ENCODE measurements around the gene TTF1.

The TTF1 gene, protein sequence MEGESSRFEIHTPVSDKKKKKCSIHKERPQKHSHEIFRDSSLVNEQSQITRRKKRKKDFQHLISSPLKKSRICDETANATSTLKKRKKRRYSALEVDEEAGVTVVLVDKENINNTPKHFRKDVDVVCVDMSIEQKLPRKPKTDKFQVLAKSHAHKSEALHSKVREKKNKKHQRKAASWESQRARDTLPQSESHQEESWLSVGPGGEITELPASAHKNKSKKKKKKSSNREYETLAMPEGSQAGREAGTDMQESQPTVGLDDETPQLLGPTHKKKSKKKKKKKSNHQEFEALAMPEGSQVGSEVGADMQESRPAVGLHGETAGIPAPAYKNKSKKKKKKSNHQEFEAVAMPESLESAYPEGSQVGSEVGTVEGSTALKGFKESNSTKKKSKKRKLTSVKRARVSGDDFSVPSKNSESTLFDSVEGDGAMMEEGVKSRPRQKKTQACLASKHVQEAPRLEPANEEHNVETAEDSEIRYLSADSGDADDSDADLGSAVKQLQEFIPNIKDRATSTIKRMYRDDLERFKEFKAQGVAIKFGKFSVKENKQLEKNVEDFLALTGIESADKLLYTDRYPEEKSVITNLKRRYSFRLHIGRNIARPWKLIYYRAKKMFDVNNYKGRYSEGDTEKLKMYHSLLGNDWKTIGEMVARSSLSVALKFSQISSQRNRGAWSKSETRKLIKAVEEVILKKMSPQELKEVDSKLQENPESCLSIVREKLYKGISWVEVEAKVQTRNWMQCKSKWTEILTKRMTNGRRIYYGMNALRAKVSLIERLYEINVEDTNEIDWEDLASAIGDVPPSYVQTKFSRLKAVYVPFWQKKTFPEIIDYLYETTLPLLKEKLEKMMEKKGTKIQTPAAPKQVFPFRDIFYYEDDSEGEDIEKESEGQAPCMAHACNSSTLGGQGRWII

DNA sequence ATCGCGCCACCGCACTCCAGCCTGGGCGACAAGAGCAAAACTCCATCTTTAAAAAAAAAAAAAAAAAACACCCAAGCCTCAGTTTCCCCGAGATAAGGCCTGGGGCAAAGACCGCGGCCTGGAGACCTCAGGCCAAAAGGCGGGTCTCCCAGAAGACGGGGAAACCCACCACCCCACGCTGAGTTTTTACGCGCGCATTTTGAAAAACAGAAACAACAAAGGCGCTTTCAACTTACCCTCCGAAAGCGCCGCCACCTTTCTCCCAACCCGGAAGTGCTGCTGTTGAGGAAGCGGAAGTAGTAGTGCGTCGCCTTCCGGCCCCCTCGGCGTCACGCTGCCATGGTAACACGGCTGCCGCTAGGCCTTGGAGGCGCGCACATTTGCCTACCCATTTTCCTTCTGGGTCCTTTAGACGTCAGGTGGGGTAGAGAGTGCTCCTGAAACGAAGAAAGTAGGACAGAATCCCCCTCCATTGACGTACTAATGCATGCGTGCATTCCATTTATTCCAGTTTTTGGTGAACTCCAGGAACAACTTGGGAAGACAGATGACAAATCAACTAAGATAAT lies at the start of gene TTF1:
TTF1 (minus strand) TSS at position 287 of the 569 bp plus-strand sequence. CDS start 4,019 bp downstream, outside the sequence.
- peak; percentile 89 for DNase-seq

DNA sequence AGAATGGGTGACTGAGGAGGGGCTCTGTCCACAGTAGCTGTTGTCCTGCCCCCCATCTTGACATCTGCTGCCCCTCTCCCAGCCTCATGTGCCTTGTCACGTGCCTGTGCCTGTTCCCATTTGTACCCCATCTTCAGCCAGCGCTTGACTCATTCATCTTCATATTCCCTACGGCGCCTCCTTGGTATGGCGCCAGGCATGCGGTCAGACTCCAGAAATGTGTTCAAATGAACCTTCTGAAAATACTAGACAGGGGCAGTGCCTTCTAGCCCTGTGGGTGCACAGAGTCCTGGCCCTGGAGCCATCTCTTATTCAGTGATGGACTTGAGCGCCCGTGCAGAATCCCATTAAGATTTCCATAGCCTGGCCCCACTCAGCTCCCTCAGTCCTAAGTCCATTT lies 49.6 kb upstream of the TTF1 start:
- DNase-seq = no peak

DNA sequence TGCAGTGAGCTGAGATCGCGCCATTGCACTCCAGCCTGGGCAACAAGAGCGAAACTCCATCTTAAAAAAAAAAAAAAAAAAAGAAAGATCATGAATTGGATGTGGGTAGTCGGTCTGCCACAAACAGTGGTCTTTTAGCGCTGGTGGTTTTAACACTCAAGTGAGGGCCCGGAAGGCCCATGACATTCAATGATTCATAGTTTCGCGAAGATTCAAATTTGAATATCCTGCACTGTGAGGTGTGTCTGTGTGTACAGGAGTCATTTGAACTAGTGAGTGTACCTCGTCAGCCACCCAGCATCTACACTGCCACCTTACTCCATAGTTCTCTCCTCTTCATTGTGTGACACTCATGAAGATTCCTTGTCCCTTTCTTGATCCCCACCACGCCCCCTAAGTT lies 44.6 kb upstream of the TTF1 start:
- DNase-seq = no peak

DNA sequence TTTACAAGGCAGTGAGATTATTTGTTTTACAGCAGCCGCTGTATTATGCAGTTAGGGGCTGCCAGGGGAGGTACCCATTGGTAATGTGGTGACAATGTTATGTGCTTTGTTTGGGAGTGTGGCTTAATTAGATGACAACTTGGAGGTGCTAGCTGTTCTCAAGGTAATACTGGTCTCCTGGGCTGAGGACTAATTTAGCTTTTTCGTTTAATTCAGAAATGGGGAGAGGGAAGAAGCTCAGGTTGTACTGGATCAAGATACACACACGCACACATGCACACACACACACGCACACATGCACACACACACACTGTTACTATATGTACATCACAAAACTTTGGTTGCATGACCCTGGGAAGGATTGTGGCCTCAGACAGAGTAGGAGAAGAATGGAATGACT lies 41.3 kb upstream of the TTF1 start:
- no peak for DNase-seq

DNA sequence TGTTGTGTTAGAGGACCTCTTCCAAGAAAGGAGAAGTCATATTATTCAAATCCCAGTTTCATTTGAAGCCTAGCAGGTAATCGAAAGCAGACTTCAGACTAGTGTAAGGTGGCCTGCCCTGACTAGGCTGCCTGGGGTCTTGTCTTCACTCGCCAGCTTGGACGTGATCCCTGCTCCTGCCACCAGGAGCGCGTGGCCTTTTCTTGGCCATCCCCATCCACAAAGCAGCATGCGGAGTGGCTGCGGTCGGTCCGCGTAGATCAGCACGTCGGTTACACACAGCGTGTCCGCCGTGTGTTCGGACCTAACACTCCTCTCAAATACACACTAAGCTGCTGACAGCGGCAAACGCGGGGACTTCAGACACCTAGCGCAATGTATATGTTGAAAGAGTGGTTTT lies 40.7 kb upstream of the TTF1 start:
- DNase-seq = no peak

DNA sequence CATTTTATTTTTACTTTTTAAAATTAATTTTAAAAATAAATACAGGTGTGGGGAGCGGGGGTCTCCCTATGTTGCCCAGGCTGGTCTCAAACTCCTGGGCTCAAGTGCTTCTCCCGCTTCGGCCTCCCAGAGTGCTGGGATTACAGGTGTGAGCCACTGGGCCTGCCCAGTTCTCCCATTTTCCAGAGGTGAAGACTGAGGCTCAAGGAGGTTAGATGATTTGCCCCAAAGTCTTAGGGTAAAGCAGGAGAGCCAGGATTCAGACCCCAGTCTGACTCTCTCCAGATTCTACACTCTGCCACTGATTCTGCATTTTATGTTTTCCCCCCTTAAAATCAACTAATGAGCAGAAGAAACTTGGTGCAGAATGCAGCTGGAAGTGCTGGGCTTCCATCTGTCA lies 40.2 kb upstream of the TTF1 start:
- DNase-seq = no peak

DNA sequence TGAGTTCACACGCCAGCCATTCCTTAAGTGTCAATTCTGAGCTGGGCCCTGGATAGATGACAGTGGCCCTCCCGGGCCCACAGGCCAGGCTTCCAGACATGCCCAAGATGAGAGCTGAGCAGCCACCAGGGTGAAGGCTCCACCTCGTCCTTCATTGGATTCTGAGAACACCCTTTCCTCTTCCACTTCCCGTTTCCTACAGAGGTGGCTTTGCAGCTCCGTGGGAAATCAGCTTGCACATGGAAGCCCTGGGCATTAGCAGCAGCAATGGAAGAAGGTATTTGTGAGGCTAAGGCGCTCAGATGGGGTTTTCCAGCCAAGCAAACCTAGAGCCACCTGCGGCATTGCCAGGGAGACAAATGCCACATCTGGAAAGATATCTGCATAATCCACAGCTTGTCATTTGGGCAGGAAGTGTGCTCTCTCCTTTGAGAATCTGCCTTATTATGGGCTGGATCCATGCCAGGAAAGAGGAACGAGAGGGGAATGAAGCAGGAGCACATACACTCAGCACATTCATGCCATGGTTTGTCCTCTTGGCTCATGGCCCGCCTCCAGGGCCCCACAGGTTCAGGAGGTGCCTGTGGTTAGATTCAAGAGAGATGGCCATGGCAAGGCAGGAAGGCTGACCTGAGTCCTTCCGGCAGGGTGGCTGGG lies 37.4 kb upstream of the TTF1 start:
- DNase-seq = no peak

DNA sequence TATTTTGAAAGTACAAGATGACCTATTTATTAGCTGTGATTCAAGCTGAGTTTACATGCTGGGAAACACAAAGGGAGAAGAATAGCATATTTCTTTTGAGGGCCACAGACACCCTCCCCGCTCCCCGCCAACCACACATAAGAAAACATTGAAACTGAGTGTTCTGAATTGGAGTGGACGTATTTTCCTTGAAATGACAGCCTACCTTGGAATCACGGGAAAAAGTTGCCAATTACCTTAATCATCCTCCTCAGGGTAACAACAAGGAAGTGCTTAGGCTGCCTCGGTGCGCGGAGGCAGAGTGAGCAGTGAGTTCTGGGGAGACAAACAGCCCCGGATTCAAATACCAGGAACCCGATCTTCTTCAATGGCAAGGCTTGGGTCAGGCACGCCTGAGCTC lies 34.8 kb upstream of the TTF1 start:
- no peak for DNase-seq

DNA sequence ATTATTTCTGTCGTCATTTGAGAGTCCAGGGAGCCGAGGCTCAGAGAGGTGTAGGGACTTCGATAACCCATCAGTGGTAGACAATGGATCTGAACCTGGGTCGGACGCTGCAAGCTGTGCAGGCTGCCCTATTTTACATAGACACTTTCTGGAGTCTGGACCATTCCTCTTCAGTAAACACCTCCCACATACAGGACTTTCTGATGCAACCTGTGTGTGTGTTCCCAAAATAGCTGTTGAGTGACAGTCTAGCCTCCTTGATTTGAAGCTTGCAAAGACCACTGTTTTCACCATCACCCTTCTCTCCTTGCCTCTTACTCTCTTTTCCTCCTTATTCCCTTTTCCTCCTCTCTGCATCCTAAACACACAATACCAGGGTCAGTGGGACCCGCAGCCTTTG lies 34.1 kb upstream of the TTF1 start:
- DNase-seq = no peak

DNA sequence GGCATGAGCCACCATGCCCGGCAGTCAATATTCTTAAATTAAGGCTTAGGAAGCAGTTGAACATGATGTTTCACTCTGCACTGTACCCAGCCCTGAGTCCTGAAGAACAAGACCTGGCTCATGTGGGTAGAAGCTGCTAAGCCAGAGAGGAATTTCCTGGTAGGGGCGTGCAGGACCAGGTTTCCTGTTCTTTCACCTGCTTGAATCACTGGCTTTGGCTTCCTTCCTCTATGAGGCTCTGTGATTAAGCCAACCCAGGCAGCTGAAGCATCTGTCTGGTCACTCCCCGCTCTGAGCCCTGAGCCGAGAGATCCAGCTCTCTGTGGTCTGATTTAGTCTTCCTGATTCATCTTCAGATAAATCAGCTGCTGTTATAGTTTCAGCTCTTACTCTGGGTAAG lies 32.5 kb upstream of the TTF1 start:
- DNase-seq = no peak

DNA sequence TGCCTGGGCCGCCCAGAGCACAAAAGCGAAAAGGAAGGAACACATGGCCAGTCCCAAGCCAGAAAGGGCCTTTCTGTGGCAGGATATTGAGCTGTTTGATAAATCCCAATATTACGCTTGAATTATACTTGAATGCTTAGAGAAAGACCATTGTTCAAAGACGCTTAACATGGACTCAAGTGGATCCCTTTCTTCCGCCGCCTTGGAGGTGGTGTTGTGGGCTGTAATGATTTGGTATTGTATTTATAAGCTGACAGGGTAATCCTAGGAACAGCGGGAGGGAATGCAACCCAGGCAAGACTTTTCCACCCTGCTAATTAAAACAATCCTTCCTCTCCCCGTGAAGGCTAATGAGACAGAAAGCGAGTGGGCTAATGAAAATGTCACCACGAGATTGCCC lies 28.2 kb upstream of the TTF1 start:
- DNase-seq = no peak

DNA sequence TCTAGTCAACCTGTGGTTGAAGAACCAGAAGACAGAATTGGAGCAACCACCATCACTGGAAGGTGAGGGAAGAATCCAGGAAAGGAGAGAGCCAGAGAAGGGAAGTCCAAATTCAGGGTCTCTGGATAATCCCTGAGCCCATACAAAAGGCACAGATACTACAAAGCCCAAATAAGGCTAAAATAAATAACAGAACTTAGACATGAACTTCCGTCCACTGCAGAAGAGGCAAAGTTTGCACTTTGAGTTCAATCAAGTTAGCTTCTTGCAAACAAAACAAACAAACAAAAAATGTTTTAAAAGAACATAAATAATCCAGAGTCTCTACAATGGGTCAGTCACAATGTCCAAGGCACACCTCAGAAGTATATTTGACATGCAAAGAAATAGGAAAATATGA lies 24.4 kb upstream of the TTF1 start:
- no peak for DNase-seq

DNA sequence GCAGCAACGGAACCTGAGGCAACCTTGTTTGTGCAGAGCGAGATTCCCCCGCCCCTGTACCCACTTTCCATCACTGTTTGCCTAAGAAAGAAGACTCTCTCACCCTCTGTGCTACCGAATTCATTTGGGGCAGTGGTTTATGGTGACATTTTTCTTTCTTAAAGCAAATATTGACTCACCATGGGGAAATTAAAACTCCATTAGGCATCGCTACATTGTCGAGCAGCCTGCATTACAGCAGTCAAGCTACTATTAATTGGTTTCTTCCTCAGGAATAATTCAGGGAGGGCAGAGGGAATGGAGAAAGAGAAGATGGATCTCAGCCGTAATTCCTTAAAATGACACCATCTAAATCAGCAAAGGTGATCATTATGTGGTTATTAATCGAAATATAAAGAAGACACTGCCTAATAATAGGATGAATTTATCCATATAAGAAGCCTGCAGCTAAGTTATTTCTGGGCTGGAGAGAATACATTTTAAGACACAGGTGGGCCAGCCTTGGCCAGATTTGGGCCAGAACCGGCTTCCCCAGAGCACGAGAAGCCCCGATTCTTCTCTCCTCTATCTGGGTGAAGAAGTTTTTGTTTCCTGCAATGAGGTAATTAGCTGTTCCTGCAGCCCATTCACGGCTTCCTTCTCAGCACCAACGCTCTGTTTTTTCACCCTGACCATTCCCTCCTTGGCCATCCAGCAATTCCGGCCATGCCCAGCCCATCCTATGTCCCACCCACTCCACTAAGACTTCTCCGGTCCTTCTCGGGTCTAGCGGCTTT lies 20.2 kb upstream of the TTF1 start:
- DNase-seq = no peak

DNA sequence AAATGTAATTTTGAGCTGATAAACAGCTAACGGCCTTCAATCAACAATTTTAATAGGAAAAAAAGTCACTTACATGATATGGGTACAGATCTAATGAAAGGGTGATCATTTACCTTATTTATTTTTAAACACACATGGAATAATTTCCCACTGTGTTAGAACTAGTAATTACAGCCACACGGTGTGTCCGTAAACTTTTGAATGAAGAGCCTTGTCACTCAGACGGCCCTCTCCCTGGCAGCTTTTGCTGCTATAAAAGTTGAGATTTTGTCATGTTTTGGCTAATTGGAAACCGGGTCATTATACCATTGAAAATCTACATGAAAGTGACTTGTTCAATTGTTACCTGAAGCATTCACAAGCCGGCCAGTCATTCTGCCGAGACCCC lies 19.0 kb upstream of the TTF1 start:
- no peak for DNase-seq

DNA sequence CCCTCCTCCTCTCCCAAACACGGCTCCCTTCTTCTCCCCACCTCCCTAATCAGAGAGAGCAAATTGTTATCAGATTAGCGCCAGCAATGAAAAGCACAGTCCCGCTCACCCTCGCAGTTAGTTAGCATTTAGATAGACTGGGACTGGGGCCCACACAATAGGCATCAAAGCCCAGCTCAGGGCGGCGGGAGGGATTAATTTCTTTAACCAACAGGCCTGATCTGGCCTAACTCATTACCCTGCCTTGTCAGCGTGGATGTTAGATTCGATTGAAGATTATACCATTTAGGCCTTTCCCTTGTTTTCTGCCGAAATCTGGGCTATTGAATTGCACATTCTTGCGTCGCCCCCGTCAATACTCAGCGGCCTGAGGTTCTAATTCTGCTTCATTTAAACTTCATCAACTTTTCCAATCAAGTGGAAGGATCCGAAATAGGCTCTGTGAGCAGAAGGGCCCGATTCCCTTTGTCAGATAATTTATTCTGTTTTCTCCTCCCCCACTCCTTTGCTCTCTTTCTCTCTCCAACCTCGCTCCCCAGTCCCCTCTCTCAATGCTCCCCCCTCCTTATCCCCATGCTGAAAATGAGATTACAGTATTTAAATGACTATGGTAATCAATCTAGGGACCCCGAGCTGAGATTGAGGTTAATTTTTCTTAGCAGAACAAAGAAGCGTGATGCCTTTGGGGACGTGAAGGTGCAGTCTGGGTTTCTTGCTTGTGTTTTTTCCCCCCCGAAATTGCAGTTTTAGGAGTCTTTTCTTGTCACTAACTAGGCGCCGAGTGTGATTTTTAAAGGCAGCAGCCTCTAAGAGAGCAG lies 18.4 kb upstream of the TTF1 start:
- DNase-seq = no peak

DNA sequence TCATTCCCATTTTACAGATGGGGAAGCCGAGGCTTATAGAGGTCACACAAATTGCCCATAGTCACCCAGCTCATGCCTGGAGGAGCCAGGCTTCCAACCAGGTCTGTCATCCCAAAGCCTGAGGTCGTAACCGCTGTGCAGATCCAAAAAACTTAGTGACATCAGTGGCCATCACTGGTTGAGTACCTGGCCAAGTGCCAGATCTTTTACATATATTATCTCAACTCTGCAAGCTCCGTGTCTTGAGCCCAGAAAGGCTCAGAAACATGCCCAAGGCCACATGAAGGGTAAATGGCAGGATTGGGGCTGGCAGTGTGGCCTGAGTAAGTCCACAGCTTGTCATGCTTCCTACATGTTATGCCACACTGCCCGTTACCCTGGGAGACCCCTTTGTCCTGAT lies 16.9 kb upstream of the TTF1 start:
- DNase-seq = no peak

DNA sequence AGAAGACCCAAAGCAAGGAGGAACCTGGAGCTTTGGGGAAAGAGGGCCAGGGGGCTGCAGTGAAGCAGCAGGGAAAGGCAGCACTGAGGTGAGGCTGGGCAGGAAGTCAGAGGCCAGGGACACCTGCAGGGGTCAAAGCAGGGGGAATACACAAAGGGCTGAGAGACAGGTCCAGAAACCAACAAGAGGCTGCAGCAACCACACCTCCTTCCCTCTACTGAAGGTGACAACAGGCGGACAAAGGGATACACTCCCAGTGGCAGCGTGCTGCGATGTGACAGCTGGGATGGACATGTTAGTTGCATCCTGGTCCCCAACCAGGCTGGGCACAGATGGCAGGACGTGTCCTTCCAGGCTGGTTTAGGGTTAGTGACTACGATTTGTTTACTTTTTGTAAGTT lies 15.9 kb upstream of the TTF1 start:
- no peak for DNase-seq

DNA sequence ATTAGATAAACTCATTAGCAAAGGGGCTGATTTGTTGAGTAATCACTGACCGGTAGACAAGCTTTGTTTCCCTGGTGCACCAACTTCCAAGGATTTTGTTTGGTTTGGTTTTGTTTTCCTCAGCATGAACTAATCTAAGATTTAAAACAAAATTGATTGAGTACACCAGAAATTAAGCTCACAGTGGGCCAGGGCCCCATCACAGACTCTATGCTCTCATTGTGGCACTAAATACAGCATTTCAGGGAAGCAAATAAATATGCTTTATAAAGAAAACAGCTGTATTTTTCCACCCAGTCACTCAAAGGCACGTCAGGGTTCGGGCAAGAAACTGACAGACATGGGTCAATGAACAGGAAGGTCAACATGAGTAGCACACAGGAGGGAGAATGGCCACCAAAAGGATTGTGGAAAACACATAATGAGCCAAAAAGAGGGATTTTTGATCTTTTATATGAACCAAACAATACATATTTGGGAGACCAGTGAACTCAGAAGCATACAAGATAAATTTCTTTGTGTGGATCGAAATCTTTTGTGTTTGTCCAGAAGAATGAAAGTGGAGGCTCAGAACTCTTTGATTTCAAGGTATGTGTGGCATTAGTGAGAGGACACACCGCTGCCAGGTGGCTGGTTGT lies 12.2 kb upstream of the TTF1 start:
- no peak for DNase-seq

DNA sequence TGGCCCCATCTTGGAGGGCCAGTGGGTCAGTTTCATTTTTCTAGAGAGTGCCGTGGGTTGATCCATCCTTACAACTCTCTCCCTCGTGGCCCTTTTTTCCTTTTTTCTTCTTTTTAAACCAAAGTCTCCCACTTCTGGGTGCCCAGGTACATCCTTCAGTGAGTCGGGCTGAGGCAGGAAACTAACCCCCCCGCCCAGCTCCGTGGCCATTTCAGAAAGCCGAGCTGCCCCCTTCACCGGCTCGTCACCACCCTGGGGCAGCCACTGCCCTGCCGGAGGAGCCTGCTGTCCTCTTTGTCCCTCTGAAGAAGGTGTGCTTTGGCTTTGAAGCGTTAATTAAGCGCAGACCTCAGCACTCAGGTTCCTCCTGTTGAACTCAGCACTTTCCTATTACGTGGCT lies 8.5 kb upstream of the TTF1 start:
- DNase-seq = no peak

DNA sequence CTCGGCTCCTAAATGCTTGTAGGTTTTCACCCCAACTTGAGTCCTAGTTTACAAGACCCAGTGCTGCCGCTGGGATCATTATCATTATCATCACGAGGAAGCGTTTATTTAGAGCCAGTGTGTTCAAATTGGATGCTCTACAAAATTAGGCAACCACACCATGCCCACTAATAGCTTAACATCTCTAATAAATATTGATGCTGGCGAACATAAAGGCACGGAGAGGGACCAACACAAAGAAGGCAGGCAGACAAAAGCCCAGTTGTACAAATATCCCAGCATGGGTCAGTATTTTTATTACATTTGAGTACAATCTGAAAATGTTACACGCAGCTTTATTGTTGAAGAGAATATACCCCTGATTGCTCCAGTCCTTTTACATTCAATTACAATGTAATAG lies 8.1 kb upstream of the TTF1 start:
- DNase-seq = no peak

DNA sequence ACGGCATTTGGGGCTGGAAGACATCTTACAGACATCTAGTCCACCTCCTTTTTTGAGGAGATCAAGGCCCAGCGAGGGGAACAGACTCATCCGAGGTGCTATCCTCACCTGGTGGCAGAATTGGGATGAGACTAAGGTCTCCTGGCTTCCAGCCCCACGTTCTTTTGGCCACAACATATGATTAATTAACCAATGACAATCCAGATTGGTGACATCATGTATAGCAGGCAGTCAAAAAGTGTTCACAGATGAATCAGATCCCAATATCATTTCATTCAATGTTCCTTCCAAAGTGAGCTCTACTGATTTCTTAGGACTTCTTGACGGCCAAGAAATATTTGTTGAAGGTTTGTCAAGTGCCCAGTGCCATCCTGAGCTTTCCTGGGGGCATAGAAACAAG lies 7.3 kb upstream of the TTF1 start:
- DNase-seq = no peak
